Gastroesophageal sphincter (tissue), 4 donors: ENCODE results near the gene ARHGEF11. TPM values are rescaled to one million over a fixed set of nuclear protein-coding genes. Genes with fewer than 3 reads are reported as not detected.

Experiments
- ATAC-seq: fragments of 150-250 bp; one replicate; pipeline ENCODE4 v1.9.1; 2016; ENCODE audit warnings: mild to moderate bottlenecking, moderate library complexity
- H3K27ac ChIP-seq, 4 donors: fragments of 200-600 bp; sonication (generic) in 3 of 4; 1 replicate in 3 of 4; 2 replicates in 1 of 4; pipeline ENCODE4 v1.5.1; 2016 to 2019
- H3K27me3 ChIP-seq: fragments of 200-600 bp; sonication (generic); one replicate; pipeline ENCODE4 v1.5.1; 2019
- H3K36me3 ChIP-seq, 2 donors: fragments of 200-600 bp; sonication (generic); one replicate each; pipeline ENCODE4 v1.5.1; 2019; ENCODE audit warnings: control low read depth in 1 of 2
- H3K4me1 ChIP-seq, 3 donors: fragments of 200-600 bp; sonication (generic); 1 replicate in 2 of 3; 2 replicates in 1 of 3; pipeline ENCODE4 v1.5.1; 2016 to 2019; ENCODE audit warnings: control low read depth in 2 of 3
- H3K4me3 ChIP-seq, 2 donors: fragments of 200-600 bp; sonication (generic); one replicate each; pipeline ENCODE4 v1.5.1; 2019; ENCODE audit warnings: mild to moderate bottlenecking in 1 of 2, moderate library complexity in 1 of 2
- H3K9me3 ChIP-seq, 3 donors: fragments of 200-600 bp; sonication (generic); one replicate each; pipeline ENCODE4 v1.5.1; 2017 to 2019; ENCODE audit warnings: control low read depth in 2 of 3
- CTCF ChIP-seq, 4 experiments: fragments of 200-600 bp in 2 of 4; fragments of 450-650 bp in 2 of 4; sonication (generic) in 1 of 4; IDR thresholded peaks; one replicate each; pipeline ENCODE4 v1.5.1; 2017 to 2019; ENCODE audit warnings: antibody characterized with exemption in 4 of 4, mild to moderate bottlenecking in 2 of 4, moderate library complexity in 2 of 4
- EP300 ChIP-seq: sonication (generic); formaldehyde crosslinking; IDR thresholded peaks from one replicate; pipeline ENCODE4 v1.6.1; 2017; ENCODE audit warnings: antibody characterized with exemption, mild to moderate bottlenecking
- POLR2A ChIP-seq, 2 donors: fragments of 450-650 bp; IDR thresholded peaks; one replicate each; pipeline ENCODE4 v1.6.1; 2017; ENCODE audit warnings: antibody characterized with exemption in 2 of 2, mild to moderate bottlenecking in 2 of 2, moderate library complexity in 1 of 2
- POLR2AphosphoS5 ChIP-seq: sonication (generic); formaldehyde crosslinking; IDR thresholded peaks from one replicate; pipeline ENCODE4 v1.6.1; 2017; ENCODE audit warnings: antibody characterized with exemption
- WGBS, 2 donors: methylation state at CpG; one replicate each; pipeline ENCODE4 v1.1.5; 2018; ENCODE audit warnings: low coverage in 1 of 2; 5-methylcytosine and 5-hydroxymethylcytosine counted together
- total RNA-seq, 4 donors: library from RNA; depleted of rRNA; stranded (reverse); fragments of >200 nt; gene quantifications; one replicate each; pipeline ENCODE4 v1.1.0, GENCODE V29; 2016

Gene ARHGEF11
- total RNA-seq, 4 donors from 2014 or later, result 28.5 to 51.7 (median 37.3) TPM

GRCh38 chr1:156937883-156938282, 107.7 kb downstream of the ARHGEF11 start:
- 59 to 80% methylated on average over 1 to 3 of the region's 8 CpGs for WGBS, 2 donors
- ATAC-seq, result no peak

GRCh38 chr1:156936721-156937220, 108.8 kb downstream of the ARHGEF11 start:
- Histone ChIP-seq H3K4me1 (peaks cover 0 to 4% (median 0%) of the 10 kb centered on the region in 3 donors), H3K36me3 (peaks cover 0 to 69% of the 10 kb centered on the region in 2 donors), H3K9me3 (no peaks in the 10 kb centered on the region), H3K27ac (no peak overlapping the region), H3K27me3 (no peaks in the 10 kb centered on the region), H3K4me3 (no peak overlapping the region)
- no peak for TF ChIP-seq EP300
- TF ChIP-seq CTCF (IDR thresholded peaks at IDR 0.05), result no peak
- no peak for TF ChIP-seq POLR2A (IDR thresholded peaks at IDR 0.05)
- no peak for TF ChIP-seq POLR2AphosphoS5
- no peak for ATAC-seq
- WGBS, 2 donors, result 75 to 100% methylated on average over 1 to 4 of the region's 10 CpGs

More at GRCh38 chr1:156937883-156938282, 107.7 kb downstream of the ARHGEF11 start:
- Histone ChIP-seq H3K9me3 (no peaks in the 10 kb centered on the region), H3K27ac (no peak overlapping the region), H3K4me1 (no peaks in the 10 kb centered on the region), H3K4me3 (no peak overlapping the region), H3K27me3 (no peaks in the 10 kb centered on the region), H3K36me3 (peaks cover 0 to 80% of the 10 kb centered on the region in 2 donors)
- TF ChIP-seq CTCF (IDR thresholded peaks at IDR 0.05) (no peak), POLR2A (IDR thresholded peaks at IDR 0.05) (no peak), EP300 (no peak)

GRCh38 chr1:156936191-156936590, 109.4 kb downstream of the ARHGEF11 start:
- H3K4me1 ChIP-seq, result peaks cover 0 to 10% (median 2%) of the 10 kb centered on the region in 3 donors
- H3K4me3 ChIP-seq, result no peak overlapping the region
- 60% methylated on average over 1 of the region's 5 CpGs; no CpG with 5 or more reads in 1 of the 2 donors for WGBS, 2 donors

GRCh38 chr1:156935505-156936128, 109.9 kb downstream of the ARHGEF11 start:
- 59 to 82% methylated on average over 3 to 13 of the region's 17 CpGs for WGBS, 2 donors
- Histone ChIP-seq H3K4me1 (peaks cover 0 to 14% (median 3%) of the 10 kb centered on the region in 3 donors), H3K27ac (no peak overlapping the region), H3K4me3 (no peak overlapping the region), H3K27me3 (no peaks in the 10 kb centered on the region), H3K9me3 (no peaks in the 10 kb centered on the region), H3K36me3 (peaks cover 0 to 57% of the 10 kb centered on the region in 2 donors)
- TF ChIP-seq EP300 (no peak), POLR2A (IDR thresholded peaks at IDR 0.05) (no peak), POLR2AphosphoS5 (no peak), CTCF (IDR thresholded peaks at IDR 0.05) (no peak)
- no peak for ATAC-seq

More at GRCh38 chr1:156936191-156936590, 109.4 kb downstream of the ARHGEF11 start:
- no peak for ATAC-seq
- Histone ChIP-seq H3K27me3 (no peaks in the 10 kb centered on the region), H3K9me3 (no peaks in the 10 kb centered on the region), H3K36me3 (peaks cover 0 to 63% of the 10 kb centered on the region in 2 donors), H3K27ac (no peak overlapping the region)
- TF ChIP-seq POLR2A (IDR thresholded peaks at IDR 0.05) (no peak), CTCF (IDR thresholded peaks at IDR 0.05) (no peak), EP300 (no peak), POLR2AphosphoS5 (no peak)

- Histone ChIP-seq H3K36me3 (peaks cover 0 to 33% of the 10 kb centered on the region in 2 donors), H3K27me3 (peaks cover 20% of the 10 kb centered on the region), H3K27ac (no peak overlapping the region), H3K4me3 (no peak overlapping the region), H3K9me3 (no peaks in the 10 kb centered on the region), H3K4me1 (peaks cover 0 to 14% (median 3%) of the 10 kb centered on the region in 3 donors)
- TF ChIP-seq CTCF (IDR thresholded peaks at IDR 0.05) (no peak), EP300 (no peak), POLR2A (IDR thresholded peaks at IDR 0.05) (no peak), POLR2AphosphoS5 (no peak)
- 64% methylated on average over 6 of the region's 6 CpGs; no CpG with 5 or more reads in 1 of the 2 donors for WGBS, 2 donors
- ATAC-seq, result no peak
Measured at GRCh38 chr1:156933136-156933535, 112.4 kb downstream of the ARHGEF11 start.
